Effector memory CD8-positive, alpha-beta T cell (primary cell): ENCODE measurements around the gene ABCB6.

Experiments
- ATAC-seq: fragments of 150-1000 bp; cut with Tn5 transposase; replicated peaks from 2 replicates; pipeline ENCODE4 v1.10.0; 2021; ENCODE audit warnings: mild to moderate bottlenecking, moderate library complexity
- DNase-seq, 3 experiments: peaks; one replicate each; pipeline ENCODE4 v3.0.0; 2021
- H3K27ac Mint-ChIP-seq, 2 donors: one replicate each; pipeline ENCODE4 v1.8.0; 2022; ENCODE audit warnings: mild to moderate bottlenecking in 2 of 2, mixed read lengths in 2 of 2, moderate library complexity in 2 of 2
- H3K27me3 Mint-ChIP-seq, 2 donors: one replicate each; pipeline ENCODE4 v1.8.0; 2022; ENCODE audit warnings: mixed read lengths in 2 of 2
- H3K36me3 Mint-ChIP-seq: one replicate; pipeline ENCODE4 v1.8.0; 2022; ENCODE audit warnings: mild to moderate bottlenecking, moderate library complexity, mixed read lengths; ENCODE audit not compliant: insufficient read depth
- H3K4me1 Mint-ChIP-seq, 2 donors: one replicate each; pipeline ENCODE4 v1.8.0; 2022; ENCODE audit warnings: low read depth in 2 of 2, mixed read lengths in 2 of 2
- H3K4me3 Mint-ChIP-seq, 2 donors: one replicate each; pipeline ENCODE4 v1.8.0; 2022; ENCODE audit warnings: mild to moderate bottlenecking in 2 of 2, mixed read lengths in 2 of 2, moderate library complexity in 2 of 2
- H3K9me3 Mint-ChIP-seq, 2 donors: one replicate each; pipeline ENCODE4 v1.8.0; 2022; ENCODE audit warnings: mixed read lengths in 2 of 2

ABCB6 gene

DNA sequence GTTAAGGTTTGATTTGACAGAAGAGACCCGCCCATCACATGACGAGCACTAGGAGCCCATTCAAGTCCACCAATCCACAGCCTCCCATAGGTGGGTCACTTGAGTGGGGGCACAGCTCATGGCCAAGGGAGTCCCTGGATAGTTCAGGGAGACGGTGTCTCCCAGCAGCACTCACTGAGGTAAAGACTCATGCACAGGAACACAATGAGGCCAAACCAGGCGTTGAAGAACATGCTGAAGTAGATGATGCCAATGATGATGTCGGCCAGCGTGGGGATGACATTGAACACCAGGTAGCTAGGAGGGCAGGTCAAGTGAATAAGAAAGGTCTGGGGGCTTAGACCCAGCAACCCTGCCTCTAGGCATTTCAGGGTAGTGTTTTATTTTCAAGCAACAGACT is 4.0 kb downstream of the ABCB6 start:
- H3K36me3 Mint-ChIP-seq = peaks cover 20% of the 10 kb centered on the region
- peaks cover 16 to 20% of the 10 kb centered on the region in 2 donors for H3K4me1 Mint-ChIP-seq
- ATAC-seq (no peak), DNase-seq (no peak)
- no peak overlapping the region for H3K4me3 Mint-ChIP-seq
- H3K27ac Mint-ChIP-seq = no peak overlapping the region
- H3K9me3 Mint-ChIP-seq = no peaks in the 10 kb centered on the region
- H3K27me3 Mint-ChIP-seq = no peaks in the 10 kb centered on the region

DNA sequence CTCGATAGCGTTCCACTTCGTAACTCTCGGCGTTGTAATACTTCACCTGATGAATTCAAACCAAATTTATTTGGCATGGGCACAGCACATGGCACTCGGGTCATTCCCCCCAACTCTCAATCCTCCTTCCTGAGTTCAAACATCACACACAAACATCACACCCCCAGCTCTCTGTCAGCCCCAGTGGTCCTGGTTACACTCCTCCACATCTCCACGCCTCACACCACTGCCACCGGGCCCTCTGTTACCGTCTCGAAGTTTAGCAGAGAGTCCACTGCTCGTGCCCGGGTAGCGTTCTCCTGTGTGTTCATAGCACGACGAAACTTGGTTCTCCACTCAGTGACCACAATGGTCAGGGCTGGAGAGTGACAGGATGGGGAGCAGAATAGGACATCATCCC is 4.6 kb downstream of the ABCB6 start:
- peaks cover 16 to 20% of the 10 kb centered on the region in 2 donors for H3K4me1 Mint-ChIP-seq
- DNase-seq = no peak
- peaks cover 15% of the 10 kb centered on the region for H3K36me3 Mint-ChIP-seq
- no peaks in the 10 kb centered on the region for H3K27me3 Mint-ChIP-seq
- no peak for ATAC-seq
- no peak overlapping the region for H3K4me3 Mint-ChIP-seq
- peak overlapping the region in 1 of 2 donors; percentile 86 for H3K27ac Mint-ChIP-seq
- no peaks in the 10 kb centered on the region for H3K9me3 Mint-ChIP-seq

DNA sequence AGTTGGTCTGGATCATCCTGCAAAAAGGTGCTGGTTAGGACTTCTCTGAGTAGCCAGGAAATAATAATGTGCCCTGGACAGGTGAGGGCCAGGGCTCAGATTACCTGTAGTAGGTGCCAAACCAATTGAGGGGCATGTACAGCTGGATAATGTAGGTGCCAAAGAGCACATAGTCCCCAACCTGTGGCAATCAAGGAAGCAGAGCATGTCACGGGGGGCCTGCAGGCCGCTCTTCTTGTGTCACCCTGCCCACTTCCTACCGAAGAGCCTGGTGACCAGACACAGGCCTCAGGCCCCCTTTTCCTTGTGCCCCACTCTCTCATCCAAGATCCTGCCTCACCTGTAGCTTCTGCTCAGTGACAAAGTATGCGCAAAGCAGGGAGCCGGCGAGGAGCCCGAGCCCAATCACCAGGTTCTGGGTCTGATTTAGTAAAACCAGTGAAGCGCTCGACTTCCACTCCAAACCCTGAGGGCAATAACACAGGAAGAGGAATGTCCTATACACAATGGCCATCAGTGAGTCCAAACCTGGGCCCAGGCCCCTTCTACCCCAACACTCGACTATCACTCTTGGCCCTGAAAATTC is 5.2 kb downstream of the ABCB6 start:
- DNase-seq (no peak), ATAC-seq (no peak)
- Mint-ChIP-seq H3K4me1 (peaks cover 16 to 20% of the 10 kb centered on the region in 2 donors), H3K36me3 (peaks cover 20% of the 10 kb centered on the region), H3K9me3 (no peaks in the 10 kb centered on the region), H3K27me3 (no peaks in the 10 kb centered on the region), H3K27ac (peak overlapping the region in 1 of 2 donors; percentile 86), H3K4me3 (no peak overlapping the region)

DNA sequence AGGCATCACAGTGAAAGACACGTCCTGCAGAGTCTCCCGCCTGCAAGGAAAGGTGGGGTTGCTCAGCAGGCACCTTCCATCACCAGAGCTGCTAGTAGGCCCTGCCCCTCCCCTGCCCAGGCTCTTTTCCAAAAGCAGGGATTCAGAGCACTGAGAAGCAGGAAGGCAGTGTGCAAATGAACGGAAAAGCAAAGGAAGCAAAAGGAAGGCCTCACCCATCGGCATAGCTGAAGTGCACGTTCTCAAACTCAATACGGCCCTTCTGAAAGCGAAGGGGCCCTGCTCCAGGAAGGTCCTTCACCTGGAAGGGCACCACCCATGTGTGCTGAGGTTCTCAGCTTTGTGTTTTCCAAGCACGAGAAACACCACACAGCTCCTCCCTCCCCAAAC is 5.7 kb downstream of the ABCB6 start:
- H3K9me3 Mint-ChIP-seq = no peaks in the 10 kb centered on the region
- no peaks in the 10 kb centered on the region for H3K27me3 Mint-ChIP-seq
- H3K27ac Mint-ChIP-seq = peak overlapping the region in 1 of 2 donors; percentile 68
- no peak overlapping the region for H3K4me3 Mint-ChIP-seq
- ATAC-seq (no peak), DNase-seq (no peak)
- peaks cover 20 to 24% of the 10 kb centered on the region in 2 donors for H3K4me1 Mint-ChIP-seq
- peaks cover 21% of the 10 kb centered on the region for H3K36me3 Mint-ChIP-seq

DNA sequence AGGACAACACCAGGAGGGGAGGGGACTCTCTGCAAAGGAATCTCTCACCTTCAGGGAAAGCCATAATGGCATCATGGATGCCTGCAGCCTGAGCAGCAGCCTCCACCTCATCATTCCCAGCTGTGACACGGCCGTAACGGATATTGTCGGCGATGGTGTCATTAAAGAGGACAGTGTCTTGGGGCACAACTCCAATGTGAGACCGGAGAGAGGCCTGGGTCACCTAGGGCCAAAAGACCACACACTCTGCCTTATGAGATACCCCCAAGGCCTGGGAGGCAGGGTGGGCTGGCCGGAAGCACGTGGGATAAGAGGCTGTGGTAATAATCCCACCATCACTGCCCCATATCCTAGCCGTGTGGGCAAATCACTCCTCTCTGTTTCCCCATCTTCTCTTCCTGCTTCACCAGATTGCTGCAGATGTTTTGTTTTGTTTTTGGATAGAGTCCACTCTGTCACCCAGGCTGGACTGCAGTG is 7.8 kb downstream of the ABCB6 start:
- H3K27me3 Mint-ChIP-seq = no peaks in the 10 kb centered on the region
- no peaks in the 10 kb centered on the region for H3K9me3 Mint-ChIP-seq
- ATAC-seq (no peak), DNase-seq (no peak)
- peaks cover 18 to 25% of the 10 kb centered on the region in 2 donors for H3K4me1 Mint-ChIP-seq
- H3K4me3 Mint-ChIP-seq = peak overlapping the region; percentile 70 to 72
- peak overlapping the region; percentile 95 for H3K27ac Mint-ChIP-seq
- peaks cover 20% of the 10 kb centered on the region for H3K36me3 Mint-ChIP-seq

DNA sequence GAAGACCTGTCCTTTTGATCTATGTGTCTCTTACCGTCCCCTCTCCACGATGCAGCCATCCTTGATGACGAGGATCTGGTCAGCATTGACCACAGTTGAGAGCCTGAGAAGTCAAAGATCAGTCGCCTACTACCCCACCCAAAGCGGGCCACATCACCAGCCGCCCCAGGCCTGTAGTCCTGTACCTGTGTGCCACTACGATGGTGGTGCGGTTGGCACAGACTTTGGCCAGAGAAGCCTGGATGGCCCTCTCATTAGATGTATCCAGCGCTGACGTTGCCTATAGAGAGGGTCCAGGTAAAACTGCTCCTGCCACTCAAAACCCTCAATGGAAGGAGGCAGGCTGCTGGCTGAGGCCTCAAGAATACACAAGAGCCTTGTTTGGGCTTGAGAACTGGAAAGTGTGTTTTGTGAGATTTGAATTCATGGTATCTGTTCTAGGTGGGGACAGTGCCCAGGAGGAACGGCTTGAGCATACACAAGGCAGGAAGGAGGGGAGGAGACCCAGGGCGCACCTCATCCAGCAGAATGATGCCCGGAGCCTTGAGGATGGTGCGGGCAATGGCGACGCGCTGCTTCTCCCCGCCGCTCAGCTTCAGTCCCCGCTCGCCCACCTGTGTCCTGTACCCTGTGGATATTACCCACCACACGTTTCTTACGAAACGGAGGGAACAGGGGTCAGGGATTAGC is 8.4 kb downstream of the ABCB6 start:
- Mint-ChIP-seq H3K27me3 (no peaks in the 10 kb centered on the region), H3K27ac (peak overlapping the region; percentile 51 to 71), H3K36me3 (peaks cover 20% of the 10 kb centered on the region), H3K4me3 (peak overlapping the region in 1 of 2 donors; percentile 8), H3K9me3 (no peaks in the 10 kb centered on the region), H3K4me1 (peaks cover 19 to 25% of the 10 kb centered on the region in 2 donors)
- DNase-seq = no peak
- ATAC-seq = no peak

DNA sequence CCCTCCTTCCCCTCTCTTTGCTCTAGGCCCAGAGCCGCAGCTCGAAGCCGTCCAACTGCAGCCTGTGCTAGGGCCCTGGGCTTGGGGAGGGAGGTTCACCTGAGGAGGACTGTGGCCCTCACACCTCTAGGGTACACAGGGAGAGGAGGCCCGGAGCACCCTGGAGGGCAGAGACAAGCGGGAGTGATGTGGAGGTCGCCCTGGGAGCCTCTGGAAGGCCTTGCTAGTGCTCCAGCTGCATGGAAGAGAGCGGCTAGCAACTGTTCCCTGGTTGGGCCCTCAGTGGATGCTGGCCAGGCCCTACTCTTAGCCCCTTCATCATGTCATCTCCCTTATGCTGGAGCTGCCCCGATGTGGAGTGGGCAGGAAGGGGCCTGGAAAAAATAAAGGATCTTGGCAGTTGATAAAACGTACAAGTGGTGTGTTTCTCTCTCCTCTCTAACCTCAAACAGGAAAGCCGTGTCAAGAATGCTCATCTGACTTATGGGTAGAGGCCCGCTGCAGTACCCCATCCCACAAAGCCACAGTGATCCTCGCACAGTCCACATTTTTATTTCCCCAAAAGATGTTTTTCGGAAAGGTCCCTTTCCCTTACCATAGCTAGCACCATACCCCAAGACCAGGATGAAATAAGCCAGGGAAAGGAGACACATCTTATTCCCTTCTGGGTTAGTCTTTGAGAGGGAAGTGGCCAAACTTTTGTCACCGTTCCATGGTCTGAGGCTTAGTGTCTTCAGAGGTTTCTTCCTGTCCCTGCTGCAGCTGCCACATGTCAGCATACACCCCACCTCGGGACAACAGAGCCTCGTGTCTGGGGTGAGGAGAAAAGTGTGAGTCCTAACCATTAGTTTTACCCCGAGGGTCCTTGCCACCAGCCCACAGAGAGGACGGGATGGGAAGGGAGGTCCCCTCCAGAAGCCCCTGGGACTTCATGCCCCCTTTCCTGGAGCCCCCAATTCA is 9.2 kb downstream of the ABCB6 start:
- peak overlapping the region; percentile 71 to 85 for H3K27ac Mint-ChIP-seq
- peaks cover 20% of the 10 kb centered on the region for H3K36me3 Mint-ChIP-seq
- peak overlapping the region in 1 of 2 donors; percentile 8 for H3K4me3 Mint-ChIP-seq
- ATAC-seq = no peak
- no peaks in the 10 kb centered on the region for H3K9me3 Mint-ChIP-seq
- no peak for DNase-seq
- H3K4me1 Mint-ChIP-seq = peaks cover 19 to 25% of the 10 kb centered on the region in 2 donors
- H3K27me3 Mint-ChIP-seq = no peaks in the 10 kb centered on the region

DNA sequence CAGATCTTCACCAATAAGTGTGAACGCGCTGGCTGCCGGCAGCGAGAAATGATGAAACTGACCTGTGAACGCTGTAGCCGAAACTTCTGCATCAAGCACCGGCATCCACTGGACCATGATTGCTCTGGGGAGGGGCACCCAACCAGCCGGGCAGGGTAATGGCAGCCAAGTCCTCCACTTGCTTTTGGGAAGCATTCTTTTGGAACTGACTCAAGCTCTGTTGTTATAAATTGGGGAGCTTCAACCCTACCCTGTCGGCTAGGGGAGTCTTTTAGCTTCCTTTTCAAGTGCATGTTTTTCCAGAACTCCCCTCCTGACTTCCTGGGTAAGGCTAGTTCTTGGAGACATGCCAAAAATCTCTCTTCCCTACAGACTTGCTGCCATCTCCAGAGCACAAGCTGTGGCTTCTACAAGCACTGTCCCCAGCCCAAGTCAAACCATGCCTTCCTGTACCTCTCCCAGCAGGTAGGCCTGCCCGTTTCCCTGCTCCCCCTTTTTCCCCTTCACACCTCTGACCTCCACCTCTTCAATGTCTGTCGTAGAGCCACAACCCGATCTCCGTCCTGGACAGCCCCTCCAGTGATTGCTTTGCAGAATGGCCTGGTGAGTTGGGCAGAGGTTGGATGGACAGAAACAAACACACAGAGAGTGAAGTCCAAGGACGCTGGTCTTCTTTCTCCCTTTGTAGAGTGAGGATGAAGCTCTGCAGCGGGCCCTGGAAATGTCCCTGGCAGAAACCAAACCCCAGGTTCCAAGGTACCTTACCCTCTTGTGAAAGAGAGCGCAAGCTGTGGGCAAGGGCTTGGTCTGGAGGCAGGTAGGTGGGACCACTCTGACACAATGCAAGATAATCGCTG is 10.6 kb downstream of the ABCB6 start:
- Mint-ChIP-seq H3K36me3 (peaks cover 20% of the 10 kb centered on the region), H3K27ac (peak overlapping the region; percentile 6 to 90), H3K9me3 (no peaks in the 10 kb centered on the region), H3K4me3 (peak overlapping the region; percentile 74 to 78), H3K27me3 (no peaks in the 10 kb centered on the region), H3K4me1 (peaks cover 19 to 25% of the 10 kb centered on the region in 2 donors)
- ATAC-seq (no peak), DNase-seq (no peak)

DNA sequence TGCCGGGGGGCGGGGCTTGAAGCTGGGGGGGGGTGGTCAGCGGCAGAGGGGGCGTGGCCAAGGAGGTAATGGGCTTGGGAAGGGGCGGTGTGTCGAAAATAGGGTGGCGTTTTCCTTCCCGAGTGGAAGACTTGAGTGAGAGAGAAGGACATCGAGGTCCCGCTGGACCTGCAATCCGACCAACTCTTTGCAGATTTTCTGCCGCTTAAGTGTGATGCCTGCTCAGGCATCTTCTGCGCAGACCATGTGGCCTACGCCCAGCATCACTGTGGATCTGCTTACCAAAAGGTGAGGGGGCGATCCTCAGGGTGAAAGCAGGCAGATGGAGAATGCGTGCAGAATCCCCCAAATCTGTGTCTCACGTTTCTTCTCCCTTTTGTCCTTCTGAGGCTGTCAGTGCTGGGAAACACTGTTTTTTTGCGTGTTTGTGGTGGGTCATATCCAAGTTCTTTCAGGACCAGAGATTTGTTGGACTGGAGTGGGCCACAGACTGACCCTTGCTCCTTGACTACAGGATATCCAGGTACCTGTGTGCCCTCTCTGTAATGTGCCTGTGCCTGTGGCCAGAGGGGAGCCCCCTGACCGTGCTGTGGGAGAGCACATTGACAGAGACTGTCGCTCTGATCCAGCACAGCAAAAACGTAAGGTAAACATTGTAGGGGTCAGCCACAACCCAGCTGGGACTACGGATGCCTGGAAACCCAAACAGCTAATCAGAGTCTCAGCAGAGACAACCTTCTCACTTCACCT is 11.4 kb downstream of the ABCB6 start:
- Mint-ChIP-seq H3K36me3 (peaks cover 20% of the 10 kb centered on the region), H3K4me1 (peaks cover 19 to 24% of the 10 kb centered on the region in 2 donors), H3K4me3 (peak overlapping the region; percentile 78 to 83), H3K27me3 (no peaks in the 10 kb centered on the region), H3K27ac (peak overlapping the region in 1 of 2 donors; percentile 90), H3K9me3 (no peaks in the 10 kb centered on the region)
- no peak for DNase-seq
- no peak for ATAC-seq

DNA sequence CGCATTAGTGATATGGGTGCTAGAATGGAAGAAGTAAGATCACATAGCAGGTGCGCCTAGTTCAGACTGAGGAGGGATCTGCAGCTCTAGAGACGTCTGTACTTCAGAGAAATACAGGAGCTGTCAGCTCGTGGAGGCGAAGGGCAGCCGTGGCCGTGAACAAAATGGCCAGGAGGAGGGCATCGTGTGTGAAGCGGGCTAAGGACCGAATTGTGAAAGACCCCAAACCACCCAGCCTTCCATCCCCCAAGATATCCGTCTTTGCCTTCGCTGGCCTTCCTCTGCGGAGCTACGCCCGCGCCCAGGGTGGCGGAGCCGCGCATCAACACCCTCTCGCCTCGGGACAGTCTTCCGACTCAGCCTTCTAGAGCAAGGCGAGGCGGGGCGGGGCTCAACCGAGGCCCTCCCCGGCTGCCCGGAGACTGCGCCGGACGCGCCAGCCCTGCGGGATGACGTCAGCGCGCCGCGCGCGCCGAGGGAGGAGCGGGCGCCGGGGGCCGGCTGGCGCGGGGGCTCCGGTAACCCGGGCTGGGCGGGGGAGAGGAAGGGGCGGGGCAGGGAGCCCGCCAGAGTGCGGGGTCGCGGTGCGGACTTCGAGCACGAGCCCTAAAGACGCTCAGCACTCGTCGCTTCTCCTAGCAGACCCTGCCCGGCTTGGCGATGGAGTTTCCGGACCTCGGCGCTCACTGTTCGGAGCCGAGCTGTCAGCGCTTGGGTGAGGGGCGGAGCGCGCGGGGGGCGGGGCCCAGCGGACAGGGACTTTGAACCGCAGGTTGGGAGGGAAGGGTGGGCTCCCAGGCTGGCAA is 12.2 kb downstream of the ABCB6 start, which contains the start of gene ZFAND2B:
ZFAND2B (plus strand) TSS at position 455 of the 806 bp plus-strand sequence; CDS start at position 661, 206 bp downstream.
- Mint-ChIP-seq H3K27ac (peak within 1 kb of the TSS; percentile 90 to 94), H3K27me3 (no peaks in the 10 kb centered on the region), H3K4me3 (peak within 1 kb of the TSS; percentile 78 to 83), H3K4me1 (peaks cover 18 to 22% of the 10 kb centered on the region in 2 donors), H3K9me3 (no peaks in the 10 kb centered on the region), H3K36me3 (peaks cover 20% of the 10 kb centered on the region)
- DNase-seq (peak; percentile 94 to 96 (median 94)), ATAC-seq (peak; percentile 94)

DNA sequence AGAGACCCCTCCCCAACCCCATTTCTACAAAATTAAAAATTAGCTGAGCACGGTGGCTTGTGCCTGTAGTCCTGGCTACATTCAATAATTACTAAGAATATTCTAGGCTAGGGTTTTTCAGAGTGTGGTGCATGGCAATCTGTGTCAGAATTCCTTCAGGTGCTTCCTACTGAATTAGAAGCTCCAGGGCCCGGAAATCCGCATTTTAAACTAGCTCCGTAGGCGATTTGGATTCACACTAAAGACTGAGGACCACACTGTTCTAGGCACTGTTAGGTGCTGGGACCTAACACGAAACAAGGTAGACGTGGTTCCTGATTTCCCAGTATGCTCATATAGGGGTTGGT is 12.8 kb downstream of the ABCB6 start:
- peak overlapping the region; percentile 90 to 94 for H3K27ac Mint-ChIP-seq
- DNase-seq (no peak), ATAC-seq (no peak)
- H3K4me3 Mint-ChIP-seq = peak overlapping the region; percentile 78 to 83
- H3K4me1 Mint-ChIP-seq = peaks cover 15 to 16% of the 10 kb centered on the region in 2 donors
- H3K36me3 Mint-ChIP-seq = peaks cover 20% of the 10 kb centered on the region
- H3K27me3 Mint-ChIP-seq = no peaks in the 10 kb centered on the region
- no peaks in the 10 kb centered on the region for H3K9me3 Mint-ChIP-seq
